Dendritic cell treated with granulocyte-macrophage colony-stimulating factor and Interleukin-4, amounts not matched to agents 40 ng/mL and 50 ng/mL, for 4 days (primary cell): ENCODE data around the gene SARDH.

Experiments used
- H3K27ac Mint-ChIP-seq: one replicate; pipeline ENCODE4 v1.8.0; 2022; ENCODE audit warnings: mild to moderate bottlenecking, mixed read lengths
- H3K27me3 Mint-ChIP-seq: one replicate; pipeline ENCODE4 v1.8.0; 2022; ENCODE audit warnings: mild to moderate bottlenecking, mixed read lengths
- H3K36me3 Mint-ChIP-seq: one replicate; pipeline ENCODE4 v1.8.0; 2022; ENCODE audit warnings: low read depth, mixed read lengths
- H3K4me1 Mint-ChIP-seq: one replicate; pipeline ENCODE4 v1.8.0; 2022; ENCODE audit warnings: low read depth, mixed read lengths
- H3K4me3 Mint-ChIP-seq: one replicate; pipeline ENCODE4 v1.8.0; 2022; ENCODE audit warnings: mild to moderate bottlenecking, moderate library complexity, mixed read lengths
- H3K9me3 Mint-ChIP-seq: one replicate; pipeline ENCODE4 v1.8.0; 2022; ENCODE audit warnings: mixed read lengths
- intact Hi-C: fragments of 100-400 bp; cut with micrococcal nuclease; formaldehyde crosslinking; loops from one replicate; pipeline ENCODE4 v1.15.0; 2022

The SARDH gene

GRCh38 chr9:133713960-133714495 is 24.1 kb downstream of the SARDH start:
- no peak overlapping the region for H3K4me3 Mint-ChIP-seq
- H3K4me1 Mint-ChIP-seq, result no peaks in the 10 kb centered on the region
- H3K36me3 Mint-ChIP-seq, result no peaks in the 10 kb centered on the region
- intact Hi-C loops, result no loop called here
- no peak overlapping the region for H3K27ac Mint-ChIP-seq
- H3K9me3 Mint-ChIP-seq, result no peaks in the 10 kb centered on the region
- H3K27me3 Mint-ChIP-seq, result peaks cover under 1% of the 10 kb centered on the region

- intact Hi-C loops, result no loop called here
- H3K4me3 Mint-ChIP-seq, result no peak overlapping the region
- no peaks in the 10 kb centered on the region for H3K4me1 Mint-ChIP-seq
- no peaks in the 10 kb centered on the region for H3K27me3 Mint-ChIP-seq
- no peaks in the 10 kb centered on the region for H3K9me3 Mint-ChIP-seq
- no peaks in the 10 kb centered on the region for H3K36me3 Mint-ChIP-seq
- H3K27ac Mint-ChIP-seq, result no peak overlapping the region
Observed at GRCh38 chr9:133713150-133713959, 24.8 kb downstream of the SARDH start.

GRCh38 chr9:133712221-133713100 is 25.7 kb downstream of the SARDH start:
- H3K27me3 Mint-ChIP-seq, result no peaks in the 10 kb centered on the region
- H3K36me3 Mint-ChIP-seq, result no peaks in the 10 kb centered on the region
- no peak overlapping the region for H3K27ac Mint-ChIP-seq
- intact Hi-C loops, result no loop called here
- no peak overlapping the region for H3K4me3 Mint-ChIP-seq
- H3K9me3 Mint-ChIP-seq, result no peaks in the 10 kb centered on the region
- H3K4me1 Mint-ChIP-seq, result peaks cover 1% of the 10 kb centered on the region

GRCh38 chr9:133711428-133712220 is 26.5 kb downstream of the SARDH start:
- intact Hi-C loops, result no loop called here
- Mint-ChIP-seq H3K4me1 (peaks cover 8% of the 10 kb centered on the region), H3K36me3 (no peaks in the 10 kb centered on the region), H3K27ac (no peak overlapping the region), H3K9me3 (no peaks in the 10 kb centered on the region), H3K4me3 (no peak overlapping the region), H3K27me3 (no peaks in the 10 kb centered on the region)

- H3K4me1 Mint-ChIP-seq, result peaks cover 13% of the 10 kb centered on the region
- no peak overlapping the region for H3K27ac Mint-ChIP-seq
- intact Hi-C loops, result no loop called here
- no peak overlapping the region for H3K4me3 Mint-ChIP-seq
- H3K9me3 Mint-ChIP-seq, result no peaks in the 10 kb centered on the region
- H3K27me3 Mint-ChIP-seq, result no peaks in the 10 kb centered on the region
- H3K36me3 Mint-ChIP-seq, result no peaks in the 10 kb centered on the region
Observed at GRCh38 chr9:133710661-133711427, 27.3 kb downstream of the SARDH start.

- intact Hi-C loops, result no loop called here
- no peak overlapping the region for H3K4me3 Mint-ChIP-seq
- no peak overlapping the region for H3K27ac Mint-ChIP-seq
- H3K27me3 Mint-ChIP-seq, result no peaks in the 10 kb centered on the region
- no peaks in the 10 kb centered on the region for H3K36me3 Mint-ChIP-seq
- H3K9me3 Mint-ChIP-seq, result no peaks in the 10 kb centered on the region
- H3K4me1 Mint-ChIP-seq, result peaks cover 13% of the 10 kb centered on the region
Observed at GRCh38 chr9:133709691-133710571, 28.2 kb downstream of the SARDH start.

- Mint-ChIP-seq H3K36me3 (no peaks in the 10 kb centered on the region), H3K27ac (no peak overlapping the region), H3K4me3 (no peak overlapping the region), H3K9me3 (no peaks in the 10 kb centered on the region), H3K27me3 (peaks cover 2% of the 10 kb centered on the region), H3K4me1 (peaks cover 13% of the 10 kb centered on the region)
- intact Hi-C loops, result no loop called here
Observed at GRCh38 chr9:133709015-133709611, 29.0 kb downstream of the SARDH start.

- no peaks in the 10 kb centered on the region for H3K9me3 Mint-ChIP-seq
- peaks cover 9% of the 10 kb centered on the region for H3K27me3 Mint-ChIP-seq
- H3K36me3 Mint-ChIP-seq, result no peaks in the 10 kb centered on the region
- no peak overlapping the region for H3K27ac Mint-ChIP-seq
- no peak overlapping the region for H3K4me3 Mint-ChIP-seq
- peaks cover 13% of the 10 kb centered on the region for H3K4me1 Mint-ChIP-seq
- intact Hi-C loops, result no loop called here
Observed at GRCh38 chr9:133708246-133709014, 29.7 kb downstream of the SARDH start.

GRCh38 chr9:133707763-133708245 is 30.3 kb downstream of the SARDH start:
- Mint-ChIP-seq H3K36me3 (no peaks in the 10 kb centered on the region), H3K9me3 (no peaks in the 10 kb centered on the region), H3K4me3 (no peak overlapping the region), H3K27me3 (peaks cover 15% of the 10 kb centered on the region), H3K4me1 (peaks cover 16% of the 10 kb centered on the region), H3K27ac (no peak overlapping the region)
- intact Hi-C loops, result no loop called here

- peaks cover 21% of the 10 kb centered on the region for H3K4me1 Mint-ChIP-seq
- peaks cover 21% of the 10 kb centered on the region for H3K27me3 Mint-ChIP-seq
- H3K27ac Mint-ChIP-seq, result no peak overlapping the region
- no peak overlapping the region for H3K4me3 Mint-ChIP-seq
- intact Hi-C loops, result no loop called here
- no peaks in the 10 kb centered on the region for H3K36me3 Mint-ChIP-seq
- no peaks in the 10 kb centered on the region for H3K9me3 Mint-ChIP-seq
Observed at GRCh38 chr9:133707065-133707762, 30.9 kb downstream of the SARDH start.
